ENCODE results near the gene METTL23. TPM values are rescaled to one million over a fixed set of nuclear protein-coding genes. Genes with fewer than 3 reads are reported as not detected.

Gene METTL23
- total and polyA plus RNA-seq, 2 donors (not counting 3 experiments of a cell fraction or from before 2014, with no cell fraction given) = 19.5 to 33.4 TPM

DNA sequence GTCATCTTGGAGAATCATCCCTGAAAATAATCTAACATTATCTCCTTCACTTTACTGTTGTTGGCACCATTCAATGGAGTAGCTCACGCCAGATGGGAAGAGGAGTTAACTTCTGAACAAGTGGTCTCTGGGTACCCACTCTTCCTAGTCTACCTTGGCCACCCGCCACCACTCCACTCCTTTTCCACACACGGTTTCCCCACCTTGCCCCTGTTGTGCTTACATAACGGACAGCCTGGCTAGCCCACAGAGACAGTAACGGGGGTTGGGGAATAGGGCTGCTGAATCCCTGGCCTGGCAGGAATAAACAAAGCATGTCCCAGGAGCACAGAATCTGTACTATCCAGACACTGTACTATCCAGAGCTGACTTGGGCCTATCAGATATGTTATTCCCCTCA, 12.3 kb upstream of the METTL23 start:
- H3K27ac ChIP-seq (ENCODE audit: insufficient read depth, low read depth, low read length) = no peak overlapping the region
- POLR2A ChIA-PET = no interaction called here
- no peak for DNase-seq (ENCODE audit: low read depth, low spot score)
- H3K4me3 ChIP-seq (replicated peaks in 1 of 3; ENCODE audit: insufficient read depth in 1 of 3, low read depth in 1 of 3, low read length in 3 of 3) = no peak overlapping the region
- H3K79me2 ChIP-seq (ENCODE audit: control insufficient read depth, insufficient read depth, low read length) = peaks cover 15% of the 10 kb centered on the region
- no peaks in the 10 kb centered on the region for H3K27me3 ChIP-seq (ENCODE audit: control insufficient read depth in 2 of 2, insufficient read depth in 2 of 2, low read length in 2 of 2)
- no peak for FAIRE-seq
- dilution Hi-C loops (cut with MboI; ENCODE audit: extremely low pct_ligation_motif_present, low sequenced_read_pairs) = no loop called here
- H3K9me1 ChIP-seq (replicated peaks; ENCODE audit: control insufficient read depth, extremely low read depth, insufficient read depth, low read length) = no peaks in the 10 kb centered on the region
- CTCF ChIA-PET = interaction anchor here (0.7 to 2.4 kb wide), 10 partner anchors 10 to 191 kb away, joined by 3 to 15 read pairs (median 4); partner anchors contain the start of genes JMJD6 and METTL23
- H2AFZ ChIP-seq (ENCODE audit: low read depth, low read length) = no peak overlapping the region
- peaks cover 16 to 22% of the 10 kb centered on the region in 2 experiments for H3K36me3 ChIP-seq (ENCODE audit: control insufficient read depth in 2 of 2, extremely low read depth in 1 of 2, insufficient read depth in 2 of 2, low read length in 2 of 2)
- H3K4me2 ChIP-seq (ENCODE audit: insufficient read depth, low read length) = no peak overlapping the region
- H4K20me1 ChIP-seq (replicated peaks; ENCODE audit: control insufficient read depth, extremely low read depth, insufficient read depth, low read length) = no peaks in the 10 kb centered on the region
- no TSS peak for BruUV-seq (replicated peaks)
- TF ChIP-seq MYC (IDR thresholded peaks at IDR 0.05; ENCODE audit: low read depth, low read length) (no peak), GATA2 (IDR thresholded peaks at IDR 0.05; ENCODE audit: insufficient read depth, insufficient read length, low read depth, low read length) (no peak), FOS (IDR thresholded peaks at IDR 0.05; ENCODE audit: borderline replicate concordance, insufficient read depth, low read length) (no peak), POLR2AphosphoS5 (IDR thresholded peaks at IDR 0.05; ENCODE audit: insufficient read depth, low read depth, low read length) (no peak), POLR2A (IDR thresholded peaks at IDR 0.05; ENCODE audit: low read depth, low read length) (no peak), JUN (IDR thresholded peaks at IDR 0.05; ENCODE audit: borderline replicate concordance, insufficient read depth, insufficient read length, low read depth) (no peak), EZH2 (IDR thresholded peaks at IDR 0.05; ENCODE audit: borderline replicate concordance, low read depth, low read length, severe bottlenecking) (no peak)
- TF ChIP-seq, protein P1, sequence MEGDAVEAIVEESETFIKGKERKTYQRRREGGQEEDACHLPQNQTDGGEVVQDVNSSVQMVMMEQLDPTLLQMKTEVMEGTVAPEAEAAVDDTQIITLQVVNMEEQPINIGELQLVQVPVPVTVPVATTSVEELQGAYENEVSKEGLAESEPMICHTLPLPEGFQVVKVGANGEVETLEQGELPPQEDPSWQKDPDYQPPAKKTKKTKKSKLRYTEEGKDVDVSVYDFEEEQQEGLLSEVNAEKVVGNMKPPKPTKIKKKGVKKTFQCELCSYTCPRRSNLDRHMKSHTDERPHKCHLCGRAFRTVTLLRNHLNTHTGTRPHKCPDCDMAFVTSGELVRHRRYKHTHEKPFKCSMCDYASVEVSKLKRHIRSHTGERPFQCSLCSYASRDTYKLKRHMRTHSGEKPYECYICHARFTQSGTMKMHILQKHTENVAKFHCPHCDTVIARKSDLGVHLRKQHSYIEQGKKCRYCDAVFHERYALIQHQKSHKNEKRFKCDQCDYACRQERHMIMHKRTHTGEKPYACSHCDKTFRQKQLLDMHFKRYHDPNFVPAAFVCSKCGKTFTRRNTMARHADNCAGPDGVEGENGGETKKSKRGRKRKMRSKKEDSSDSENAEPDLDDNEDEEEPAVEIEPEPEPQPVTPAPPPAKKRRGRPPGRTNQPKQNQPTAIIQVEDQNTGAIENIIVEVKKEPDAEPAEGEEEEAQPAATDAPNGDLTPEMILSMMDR (IDR thresholded peaks at IDR 0.05; ENCODE audit: extremely low read depth in 1 of 2, insufficient read depth in 1 of 2, low read depth in 1 of 2, low read length in 2 of 2) = no peak
- TF ChIP-seq, protein P2, sequence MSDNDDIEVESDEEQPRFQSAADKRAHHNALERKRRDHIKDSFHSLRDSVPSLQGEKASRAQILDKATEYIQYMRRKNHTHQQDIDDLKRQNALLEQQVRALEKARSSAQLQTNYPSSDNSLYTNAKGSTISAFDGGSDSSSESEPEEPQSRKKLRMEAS (IDR thresholded peaks at IDR 0.05; ENCODE audit: insufficient read depth, insufficient read length) = no peak
- H3K4me1 ChIP-seq (ENCODE audit: control insufficient read depth, extremely low read depth, insufficient read depth, low read length) = peaks cover 22% of the 10 kb centered on the region
- H3K9ac ChIP-seq (replicated peaks; ENCODE audit: extremely low read depth, insufficient read depth, low read length) = no peak overlapping the region
- H3K9me3 ChIP-seq (replicated peaks; ENCODE audit: control insufficient read depth, insufficient read depth, low read length) = no peaks in the 10 kb centered on the region
- intact Hi-C loops (cut with micrococcal nuclease) = loop anchor here (5.0 to 10.0 kb wide), 2 partner anchors 157 to 190 kb away; no protein-coding TSS in a partner anchor

Data from endothelial cell of umbilical vein (primary cell).